Testis (tissue), 3 donors: Measurements from ENCODE around the gene ERAL1. TPM values are rescaled to one million over a fixed set of nuclear protein-coding genes. Genes with fewer than 3 reads are reported as not detected.
"Not testable (repeated sequence)": the region's sequence is repeated elsewhere in the genome, so short reads cannot be mapped to it uniquely, and the experiment has no call there.

Experiments
- DNase-seq: peaks from one replicate; pipeline ENCODE4 v3.0.0-alpha.2; 2019
- H3K27ac ChIP-seq, 2 donors: fragments of 200-600 bp; sonication (generic); one replicate each; pipeline ENCODE4 v1.5.1; 2019
- H3K27me3 ChIP-seq: fragments of 200-600 bp; sonication (generic); one replicate; pipeline ENCODE4 v1.5.1; 2019
- H3K36me3 ChIP-seq: fragments of 200-600 bp; sonication (generic); one replicate; pipeline ENCODE4 v1.5.1; 2017; ENCODE audit warnings: low read depth; ENCODE audit errors: missing control alignments
- H3K4me1 ChIP-seq: fragments of 200-600 bp; sonication (generic); one replicate; pipeline ENCODE4 v1.5.1; 2019
- H3K4me3 ChIP-seq, 2 donors: fragments of 200-600 bp; sonication (generic); one replicate each; pipeline ENCODE4 v1.5.1; 2017 to 2019
- H3K9me3 ChIP-seq: fragments of 200-600 bp; sonication (generic); one replicate; pipeline ENCODE4 v1.5.1; 2017
- POLR2A ChIP-seq: fragments of 450-650 bp; IDR thresholded peaks from one replicate; pipeline ENCODE4 v1.6.1; 2017; ENCODE audit warnings: antibody characterized with exemption, mild to moderate bottlenecking, moderate library complexity
- WGBS, 2 donors: methylation state at CpG; one replicate each; pipeline ENCODE4 v1.1.5; 2018; 5-methylcytosine and 5-hydroxymethylcytosine counted together
- intact Hi-C: fragments of 100-400 bp; cut with DNase I; formaldehyde crosslinking; loops from one replicate; pipeline ENCODE4 v1.15.1; 2023; ENCODE audit warnings: low total_unique reads
- polyA plus RNA-seq: library from polyadenylated mRNA; stranded (reverse); fragments of 350-450 nt; fragmentation: Illumina TruSeq; extraction: RNeasy Lipid Tissue Mini Kit (QIAGEN cat#74804); gene quantifications from one replicate; pipeline ENCODE4 v1.2.3, GENCODE V29; 2014; ENCODE audit warnings: low read depth, low replicate concordance; ENCODE audit not compliant: insufficient read depth
- total RNA-seq, 2 donors: library from RNA; depleted of rRNA; stranded (reverse); fragments of >200 nt; gene quantifications; one replicate each; pipeline ENCODE4 v1.2.3, GENCODE V29; 2016
- TF ChIP-seq, protein P1 (sequence below), 3 experiments: fragments of 450-650 bp in 2 of 3; fragments of 200-600 bp in 1 of 3; sonication (generic) in 1 of 3; IDR thresholded peaks; one replicate each; pipeline ENCODE4 v1.5.1; 2016 to 2019; ENCODE audit warnings: antibody characterized with exemption in 3 of 3, mild to moderate bottlenecking in 2 of 3, moderate library complexity in 1 of 3

ERAL1 gene
- total and polyA plus RNA-seq, 3 donors from 2014 or later = 54.8 to 75.2 (median 61.1) TPM

DNA sequence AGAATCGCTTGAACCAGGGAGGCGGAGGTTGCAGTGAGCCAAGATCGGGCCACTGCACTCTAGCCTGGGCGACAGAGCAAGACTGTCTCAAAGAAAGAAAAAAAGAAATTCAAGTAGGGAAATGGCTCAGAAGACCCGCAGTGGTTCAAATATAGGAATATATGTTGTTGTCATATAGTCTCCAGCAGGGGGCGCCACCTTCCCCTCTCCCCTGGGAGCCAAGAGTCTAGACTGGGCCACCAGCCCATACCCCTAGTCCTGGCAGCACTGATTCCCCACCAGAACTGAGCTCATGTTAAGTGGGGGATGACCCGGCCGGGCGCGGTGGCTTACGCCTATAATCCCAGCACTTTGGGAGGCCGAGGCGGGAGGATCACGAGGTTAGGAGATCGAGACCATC lies 6.1 kb upstream of the ERAL1 start:
- H3K4me1 ChIP-seq, intact Hi-C loops, H3K36me3 ChIP-seq, H3K27ac ChIP-seq, H3K9me3 ChIP-seq, H3K27me3 ChIP-seq: not testable (repeated sequence)
- H3K4me3 ChIP-seq = peak overlapping the region in 1 of 2 donors; percentile 7
- TF ChIP-seq, protein P1, sequence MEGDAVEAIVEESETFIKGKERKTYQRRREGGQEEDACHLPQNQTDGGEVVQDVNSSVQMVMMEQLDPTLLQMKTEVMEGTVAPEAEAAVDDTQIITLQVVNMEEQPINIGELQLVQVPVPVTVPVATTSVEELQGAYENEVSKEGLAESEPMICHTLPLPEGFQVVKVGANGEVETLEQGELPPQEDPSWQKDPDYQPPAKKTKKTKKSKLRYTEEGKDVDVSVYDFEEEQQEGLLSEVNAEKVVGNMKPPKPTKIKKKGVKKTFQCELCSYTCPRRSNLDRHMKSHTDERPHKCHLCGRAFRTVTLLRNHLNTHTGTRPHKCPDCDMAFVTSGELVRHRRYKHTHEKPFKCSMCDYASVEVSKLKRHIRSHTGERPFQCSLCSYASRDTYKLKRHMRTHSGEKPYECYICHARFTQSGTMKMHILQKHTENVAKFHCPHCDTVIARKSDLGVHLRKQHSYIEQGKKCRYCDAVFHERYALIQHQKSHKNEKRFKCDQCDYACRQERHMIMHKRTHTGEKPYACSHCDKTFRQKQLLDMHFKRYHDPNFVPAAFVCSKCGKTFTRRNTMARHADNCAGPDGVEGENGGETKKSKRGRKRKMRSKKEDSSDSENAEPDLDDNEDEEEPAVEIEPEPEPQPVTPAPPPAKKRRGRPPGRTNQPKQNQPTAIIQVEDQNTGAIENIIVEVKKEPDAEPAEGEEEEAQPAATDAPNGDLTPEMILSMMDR (IDR thresholded peaks at IDR 0.05) = peak in 2 of 3 experiments; percentile 33 to 76
- peak; percentile 55 for DNase-seq
- WGBS, 2 donors = 70 to 72% methylated on average over 14 to 15 of the region's 15 CpGs

DNA sequence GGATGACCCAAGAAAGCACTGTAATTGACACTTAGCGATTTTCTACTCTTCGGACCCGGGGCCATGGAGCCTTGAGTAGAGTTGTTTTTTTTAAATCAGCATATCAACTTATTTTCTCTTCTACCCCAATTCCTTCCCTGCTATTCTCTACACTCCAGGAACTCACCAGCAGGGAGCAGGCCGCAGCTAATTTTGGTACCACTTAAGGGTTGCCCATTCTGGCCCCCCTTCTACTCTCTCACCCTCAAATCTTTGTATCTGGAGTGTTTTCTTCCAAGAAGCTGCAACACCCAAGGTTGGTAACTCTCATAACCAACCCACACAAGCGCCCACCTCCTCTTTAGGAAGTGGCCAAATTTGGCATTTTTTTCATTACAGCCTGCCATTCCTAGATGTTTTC lies 5.5 kb upstream of the ERAL1 start:
- intact Hi-C loops = no loop called here
- no peaks in the 10 kb centered on the region for H3K27me3 ChIP-seq
- no peaks in the 10 kb centered on the region for H3K4me1 ChIP-seq
- no peaks in the 10 kb centered on the region for H3K36me3 ChIP-seq
- no peaks in the 10 kb centered on the region for H3K9me3 ChIP-seq
- WGBS, 2 donors = 61 to 67% methylated on average over 5 of the region's 5 CpGs
- H3K27ac ChIP-seq = no peak overlapping the region
- DNase-seq = no peak
- H3K4me3 ChIP-seq = peak overlapping the region in 1 of 2 donors; percentile 7
- TF ChIP-seq POLR2A = no peak
- TF ChIP-seq, protein P1 (IDR thresholded peaks at IDR 0.05) = peak in 1 of 3 experiments; percentile 3

DNA sequence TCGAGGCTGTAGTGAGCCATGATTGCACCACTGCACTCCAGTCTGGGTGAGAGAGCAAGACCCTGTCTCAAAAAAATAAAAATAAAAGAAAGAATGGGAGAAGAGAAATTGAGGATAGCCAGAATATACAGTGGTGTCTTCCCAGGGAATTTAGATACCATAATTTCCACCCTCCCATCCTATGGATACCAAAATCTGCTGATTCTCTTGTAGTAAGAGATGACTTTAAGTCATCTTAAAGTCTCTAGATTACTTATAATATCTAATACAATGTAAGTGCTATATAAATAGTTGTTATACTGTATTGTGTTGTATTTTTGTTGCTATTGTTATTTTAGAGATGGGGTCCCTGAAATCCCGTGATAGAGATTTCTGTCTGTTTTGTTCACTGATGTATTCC lies 1.5 kb upstream of the ERAL1 start:
- intact Hi-C loops = no loop called here
- no peak for TF ChIP-seq POLR2A
- TF ChIP-seq, protein P1 (IDR thresholded peaks at IDR 0.05) = no peak
- Histone ChIP-seq H3K27me3 (no peaks in the 10 kb centered on the region), H3K4me1 (peaks cover 5% of the 10 kb centered on the region), H3K4me3 (no peak overlapping the region), H3K27ac (no peak overlapping the region), H3K9me3 (no peaks in the 10 kb centered on the region), H3K36me3 (no peaks in the 10 kb centered on the region)
- no peak for DNase-seq
- 93 to 94% methylated on average over 2 of the region's 2 CpGs for WGBS, 2 donors

DNA sequence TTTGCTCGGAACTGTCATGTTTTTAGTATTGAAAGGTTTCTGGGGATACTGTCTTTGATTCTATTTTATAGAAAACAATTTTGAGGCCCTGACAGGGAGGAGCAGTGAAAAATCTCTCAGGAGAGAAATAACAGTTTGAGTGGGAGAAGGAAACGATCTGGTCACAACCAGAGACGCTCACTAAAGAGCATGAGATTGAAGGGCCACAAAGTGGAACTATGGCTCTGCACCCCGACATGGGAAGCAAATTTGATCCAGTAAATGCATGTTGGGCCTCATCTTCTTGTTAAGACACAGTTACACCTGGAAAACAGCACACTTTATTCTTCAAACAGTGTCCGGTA lies 492 bp downstream of the ERAL1 start:
- intact Hi-C loops = no loop called here

DNA sequence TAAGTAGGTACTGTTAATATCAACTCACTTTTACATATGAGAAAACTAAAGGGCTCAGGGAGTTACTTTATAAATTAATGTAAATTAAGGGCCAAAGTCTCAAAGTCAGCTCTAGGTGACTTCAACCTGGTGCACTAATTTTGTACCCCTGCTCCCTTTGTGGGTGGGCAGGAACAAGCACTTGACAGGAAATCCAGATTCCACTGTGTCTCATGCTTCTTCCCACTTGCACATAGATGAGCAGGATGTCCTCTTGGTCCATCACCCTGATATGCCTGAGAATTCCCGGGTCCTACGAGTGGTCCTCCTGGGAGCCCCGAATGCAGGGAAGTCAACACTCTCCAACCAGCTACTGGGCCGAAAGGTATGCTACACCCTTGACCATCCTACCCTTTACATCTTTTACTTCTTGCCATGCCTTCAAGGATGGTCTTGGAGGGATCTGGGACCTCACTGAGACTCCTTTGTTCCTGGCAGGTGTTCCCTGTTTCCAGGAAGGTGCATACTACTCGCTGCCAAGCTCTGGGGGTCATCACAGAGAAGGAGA lies 1.3 kb downstream of the ERAL1 start:
- Histone ChIP-seq H3K27me3 (no peaks in the 10 kb centered on the region), H3K27ac (no peak overlapping the region), H3K9me3 (no peaks in the 10 kb centered on the region), H3K36me3 (no peaks in the 10 kb centered on the region), H3K4me3 (no peak overlapping the region), H3K4me1 (peaks cover 5% of the 10 kb centered on the region)
- 93 to 98% methylated on average over 5 of the region's 5 CpGs for WGBS, 2 donors
- no peak for DNase-seq
- TF ChIP-seq, protein P1 (IDR thresholded peaks at IDR 0.05) = no peak
- TF ChIP-seq POLR2A = no peak
- intact Hi-C loops = no loop called here

More for the DNA sequence above, 492 bp downstream of the ERAL1 start:
- TF ChIP-seq, protein P1 (IDR thresholded peaks at IDR 0.05) = no peak
- no peak for TF ChIP-seq POLR2A
- peaks cover 5% of the 10 kb centered on the region for H3K4me1 ChIP-seq
- DNase-seq = no peak
- no peaks in the 10 kb centered on the region for H3K36me3 ChIP-seq
- peak overlapping the region; percentile 32 to 64 for H3K27ac ChIP-seq
- H3K27me3 ChIP-seq = no peaks in the 10 kb centered on the region
- 11 to 14% methylated on average over 5 of the region's 5 CpGs for WGBS, 2 donors
- H3K4me3 ChIP-seq = peak overlapping the region; percentile 70 to 73
- no peaks in the 10 kb centered on the region for H3K9me3 ChIP-seq
